SU-DHL-6 (cell line): ENCODE results near the gene SPATA4.

Source experiments
- H2AFZ ChIP-seq: fragments of 200-600 bp; sonication (generic); 2 replicates; pipeline ENCODE4 v1.6.1; 2014; ENCODE audit warnings: low read depth, mild to moderate bottlenecking, moderate library complexity, mixed read lengths, antibody characterized with exemption, low read length; ENCODE audit not compliant: severe bottlenecking
- H3F3A ChIP-seq: fragments of 200-600 bp; shearing (Covaris generic); 2 replicates; pipeline ENCODE4 v1.6.0; 2016; ENCODE audit warnings: antibody characterized with exemption, mild to moderate bottlenecking; ENCODE audit not compliant: insufficient read depth
- H3K27ac ChIP-seq: fragments of 200-600 bp; sonication (generic); 2 replicates; pipeline ENCODE4 v1.5.1; 2016; ENCODE audit warnings: low read depth, mild to moderate bottlenecking, low read length, moderate library complexity, mixed read lengths
- H3K27me3 ChIP-seq: fragments of 200-600 bp; sonication (generic), shearing (Covaris generic); 2 replicates; pipeline ENCODE4 v1.6.0; 2014; ENCODE audit warnings: mild to moderate bottlenecking, low read length
- H3K36me3 ChIP-seq: fragments of 200-600 bp; sonication (generic); 2 replicates; pipeline ENCODE4 v1.6.1; 2014; ENCODE audit warnings: mild to moderate bottlenecking, low read length, mixed read lengths
- H3K4me2 ChIP-seq: fragments of 300-600, 200-600 bp; shearing (Covaris generic), sonication (generic); 2 replicates; pipeline ENCODE4 v1.6.0; 2014; ENCODE audit warnings: low read length, low read depth, mild to moderate bottlenecking; ENCODE audit not compliant: poor library complexity, severe bottlenecking
- H3K4me3 ChIP-seq: fragments of 200-600 bp; sonication (generic); 2 replicates; pipeline ENCODE4 v1.5.1; 2014; ENCODE audit warnings: antibody characterized with exemption, low read length, mild to moderate bottlenecking, mixed read lengths; ENCODE audit not compliant: insufficient read depth, poor library complexity, severe bottlenecking
- H3K79me2 ChIP-seq: fragments of 200-600 bp; sonication (generic); 2 replicates; pipeline ENCODE4 v1.6.1; 2014; ENCODE audit warnings: mild to moderate bottlenecking, low read length, moderate library complexity; ENCODE audit not compliant: insufficient read depth
- H3K9ac ChIP-seq: fragments of 200-600 bp; sonication (generic); 2 replicates; pipeline ENCODE4 v1.7.0; 2014; ENCODE audit warnings: mild to moderate bottlenecking, low read length
- H3K9me2 ChIP-seq: fragments of 200-600 bp; sonication (generic); replicated peaks from 2 replicates; pipeline ENCODE4 v1.6.1; 2014; ENCODE audit warnings: low read length; ENCODE audit not compliant: insufficient read depth
- H3K9me3 ChIP-seq: fragments of 200-600 bp; sonication (generic); 2 replicates; pipeline ENCODE4 v1.6.1; 2014; ENCODE audit warnings: low read length, mixed read lengths; ENCODE audit not compliant: insufficient read depth
- H4K20me1 ChIP-seq: fragments of 200-600 bp; sonication (generic); 2 replicates; pipeline ENCODE4 v1.6.1; 2014; ENCODE audit warnings: low read depth, mild to moderate bottlenecking, antibody characterized with exemption, low read length, moderate library complexity, mixed read lengths
- EZH2phosphoT487 ChIP-seq: fragments of 200-600 bp; sonication (generic), shearing (Covaris generic); conservative IDR thresholded peaks from 2 replicates; pipeline ENCODE4 v1.6.1; 2018; ENCODE audit warnings: mild to moderate bottlenecking, antibody characterized with exemption, low read length, moderate library complexity, mixed read lengths
- TF ChIP-seq, protein P1 (sequence below): fragments of 200-600 bp; sonication (generic); IDR thresholded peaks from one replicate; pipeline ENCODE4 v1.5.1; 2017; ENCODE audit warnings: antibody characterized with exemption, mild to moderate bottlenecking, low read length, moderate library complexity; ENCODE audit not compliant: insufficient read depth, poor library complexity, severe bottlenecking

Gene SPATA4

DNA sequence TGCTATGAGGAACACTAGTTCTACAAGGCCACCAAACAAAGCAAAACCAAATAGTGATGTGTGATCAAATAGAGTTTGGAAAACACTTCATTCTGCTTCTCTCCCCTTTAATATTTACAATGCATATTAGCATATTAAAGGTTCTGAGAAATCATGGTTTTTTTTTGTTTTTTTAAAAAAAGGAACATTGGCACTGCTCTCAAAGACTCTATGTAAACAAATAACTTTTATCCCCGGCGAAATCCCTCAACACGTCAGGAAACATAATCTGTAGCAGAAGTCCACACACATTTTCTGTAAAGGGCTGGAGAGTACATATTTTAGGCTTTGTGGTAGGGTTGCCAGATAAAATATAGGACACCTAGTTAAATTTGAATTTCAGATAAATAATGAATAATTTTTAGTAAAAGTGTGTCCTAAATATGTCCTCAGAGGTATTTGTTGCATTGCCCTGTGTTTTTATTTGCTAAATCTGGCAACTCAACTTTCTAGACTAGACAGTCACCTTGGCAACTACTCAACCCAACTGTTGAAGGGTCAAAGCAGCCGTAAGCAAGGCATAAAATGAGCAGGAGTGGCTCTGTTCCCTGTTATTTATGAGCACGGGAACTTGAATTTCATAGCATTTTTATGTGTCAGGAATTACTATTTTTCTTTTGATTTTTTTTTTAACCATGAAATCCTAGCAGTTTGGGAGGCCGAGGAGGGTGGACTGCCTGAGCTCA, 8.6 kb downstream of the SPATA4 start:
- Histone ChIP-seq H2AFZ (no peak overlapping the region), H3K9me2 (no peaks in the 10 kb centered on the region)

DNA sequence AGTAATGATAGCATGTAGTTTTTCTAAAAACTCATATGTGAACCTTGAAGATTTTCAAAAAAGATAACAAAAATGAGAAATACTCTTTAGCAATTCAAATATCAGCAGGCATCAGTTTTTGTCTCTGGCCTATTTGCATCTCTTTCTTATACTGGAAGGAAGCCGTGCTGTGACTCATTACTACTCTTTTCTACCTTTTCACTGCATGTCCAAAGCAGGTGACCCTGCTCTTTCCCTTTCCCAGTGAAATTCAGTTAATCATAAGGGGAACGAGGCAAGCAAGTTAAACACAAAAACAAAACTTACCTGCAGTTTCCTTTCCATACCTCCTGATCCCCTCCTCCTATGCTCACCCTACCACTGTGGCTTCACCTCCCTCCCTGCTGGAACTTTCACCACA, 9.3 kb downstream of the SPATA4 start:
- TF ChIP-seq, protein P1, sequence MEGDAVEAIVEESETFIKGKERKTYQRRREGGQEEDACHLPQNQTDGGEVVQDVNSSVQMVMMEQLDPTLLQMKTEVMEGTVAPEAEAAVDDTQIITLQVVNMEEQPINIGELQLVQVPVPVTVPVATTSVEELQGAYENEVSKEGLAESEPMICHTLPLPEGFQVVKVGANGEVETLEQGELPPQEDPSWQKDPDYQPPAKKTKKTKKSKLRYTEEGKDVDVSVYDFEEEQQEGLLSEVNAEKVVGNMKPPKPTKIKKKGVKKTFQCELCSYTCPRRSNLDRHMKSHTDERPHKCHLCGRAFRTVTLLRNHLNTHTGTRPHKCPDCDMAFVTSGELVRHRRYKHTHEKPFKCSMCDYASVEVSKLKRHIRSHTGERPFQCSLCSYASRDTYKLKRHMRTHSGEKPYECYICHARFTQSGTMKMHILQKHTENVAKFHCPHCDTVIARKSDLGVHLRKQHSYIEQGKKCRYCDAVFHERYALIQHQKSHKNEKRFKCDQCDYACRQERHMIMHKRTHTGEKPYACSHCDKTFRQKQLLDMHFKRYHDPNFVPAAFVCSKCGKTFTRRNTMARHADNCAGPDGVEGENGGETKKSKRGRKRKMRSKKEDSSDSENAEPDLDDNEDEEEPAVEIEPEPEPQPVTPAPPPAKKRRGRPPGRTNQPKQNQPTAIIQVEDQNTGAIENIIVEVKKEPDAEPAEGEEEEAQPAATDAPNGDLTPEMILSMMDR, result no peak
- no peak for TF ChIP-seq EZH2phosphoT487
- H3K9me2 ChIP-seq, result no peaks in the 10 kb centered on the region
- no peaks in the 10 kb centered on the region for H3F3A ChIP-seq
- no peak overlapping the region for H3K9ac ChIP-seq
- no peaks in the 10 kb centered on the region for H4K20me1 ChIP-seq
- H3K36me3 ChIP-seq, result no peaks in the 10 kb centered on the region
- H3K4me3 ChIP-seq, result no peak overlapping the region
- no peaks in the 10 kb centered on the region for H3K9me3 ChIP-seq
- no peak overlapping the region for H3K27ac ChIP-seq
- no peak overlapping the region for H2AFZ ChIP-seq
- H3K4me2 ChIP-seq, result no peak overlapping the region
- no peaks in the 10 kb centered on the region for H3K79me2 ChIP-seq
- no peaks in the 10 kb centered on the region for H3K27me3 ChIP-seq

More for the DNA sequence above, 8.6 kb downstream of the SPATA4 start:
- Histone ChIP-seq H3K9me3 (no peaks in the 10 kb centered on the region), H3K4me2 (no peak overlapping the region), H3F3A (no peaks in the 10 kb centered on the region), H3K27ac (no peak overlapping the region), H4K20me1 (no peaks in the 10 kb centered on the region), H3K27me3 (no peaks in the 10 kb centered on the region), H3K36me3 (no peaks in the 10 kb centered on the region), H3K9ac (no peak overlapping the region), H3K4me3 (no peak overlapping the region), H3K79me2 (no peaks in the 10 kb centered on the region)
- TF ChIP-seq, protein P1, result no peak
- TF ChIP-seq EZH2phosphoT487, result no peak

DNA sequence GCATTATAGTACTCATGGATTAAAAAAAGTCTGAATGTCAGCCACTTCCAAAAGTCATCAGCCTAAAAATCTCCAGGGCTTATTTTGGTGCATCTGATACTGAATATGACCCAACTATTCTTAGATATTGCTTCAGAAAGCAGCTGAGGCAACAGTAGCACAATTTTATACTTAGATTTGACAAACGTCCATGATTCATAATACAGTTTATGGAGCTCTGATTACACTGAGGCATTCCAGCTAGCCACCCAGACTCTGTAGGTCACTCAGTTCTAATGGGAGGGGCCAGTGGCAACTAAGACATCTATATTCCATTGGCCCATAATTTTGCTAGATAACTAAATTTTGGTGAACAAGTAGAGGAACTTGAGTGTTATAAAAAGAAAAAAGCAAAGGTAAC, 10.3 kb downstream of the SPATA4 start:
- Histone ChIP-seq H3K27me3 (no peaks in the 10 kb centered on the region), H3K9me3 (no peaks in the 10 kb centered on the region), H3K36me3 (no peaks in the 10 kb centered on the region), H3K9ac (no peak overlapping the region), H3F3A (no peaks in the 10 kb centered on the region), H3K9me2 (no peaks in the 10 kb centered on the region), H3K27ac (no peak overlapping the region), H2AFZ (no peak overlapping the region), H3K4me2 (no peak overlapping the region), H4K20me1 (no peaks in the 10 kb centered on the region), H3K79me2 (no peaks in the 10 kb centered on the region), H3K4me3 (no peak overlapping the region)
- no peak for TF ChIP-seq EZH2phosphoT487

- Histone ChIP-seq H3K27me3 (no peaks in the 10 kb centered on the region), H3F3A (no peaks in the 10 kb centered on the region), H2AFZ (no peak overlapping the region), H3K9me3 (no peaks in the 10 kb centered on the region), H3K4me2 (no peak overlapping the region), H3K9ac (no peak overlapping the region), H3K36me3 (no peaks in the 10 kb centered on the region), H3K4me3 (no peak overlapping the region), H3K79me2 (no peaks in the 10 kb centered on the region), H3K9me2 (no peaks in the 10 kb centered on the region), H4K20me1 (no peaks in the 10 kb centered on the region), H3K27ac (no peak overlapping the region)
- TF ChIP-seq, protein P1, result no peak
- TF ChIP-seq EZH2phosphoT487, result no peak
Measured at GRCh38 chr4:176163041-176163440, 32.3 kb downstream of the SPATA4 start.
